Medulla oblongata (tissue), 1 donor: ENCODE measurements around the gene MROH2B.
A peak's percentile ranks its signal among the peaks of the same experiment; 100 is the strongest.

Experiments
- DNase-seq: peaks from one replicate; pipeline ENCODE4 v3.0.0-alpha.2; 2015; ENCODE audit errors: extremely low spot score

Gene MROH2B

GRCh38 chr5:41071242-41071641 lies at the start of gene MROH2B:
TSS of gene MROH2B (minus strand) at chr5:41071342. CDS start at chr5:41070852, 490 bp downstream.
- DNase-seq: no peak

- DNase-seq: no peak
Observed at GRCh38 chr5:41120600-41120999, 49.5 kb upstream of the MROH2B start.

- DNase-seq: no peak
Observed at GRCh38 chr5:41118177-41118576, 47.0 kb upstream of the MROH2B start.

- DNase-seq: peak; percentile 6
Observed at GRCh38 chr5:41115281-41115680, 44.1 kb upstream of the MROH2B start.

GRCh38 chr5:41112486-41113455 lies 41.6 kb upstream of the MROH2B start:
- no peak for DNase-seq

GRCh38 chr5:41109186-41109585 lies 38.0 kb upstream of the MROH2B start:
- no peak for DNase-seq

- no peak for DNase-seq
Observed at GRCh38 chr5:41102341-41102740, 31.2 kb upstream of the MROH2B start.

- no peak for DNase-seq
Observed at GRCh38 chr5:41097642-41098041, 26.5 kb upstream of the MROH2B start.

GRCh38 chr5:41095324-41096101 lies 24.4 kb upstream of the MROH2B start:
- DNase-seq: no peak

GRCh38 chr5:41094871-41095270 lies 23.7 kb upstream of the MROH2B start:
- DNase-seq: no peak

GRCh38 chr5:41093803-41094202 lies 22.7 kb upstream of the MROH2B start:
- no peak for DNase-seq

GRCh38 chr5:41087461-41087860 lies 16.3 kb upstream of the MROH2B start:
- no peak for DNase-seq

- DNase-seq: no peak
Observed at GRCh38 chr5:41083306-41083705, 12.2 kb upstream of the MROH2B start.

GRCh38 chr5:41071975-41072374 lies 833 bp upstream of the MROH2B start:
- DNase-seq: no peak

GRCh38 chr5:41067714-41068568 lies 3.2 kb downstream of the MROH2B start:
- no peak for DNase-seq

GRCh38 chr5:41065691-41066335 lies 5.3 kb downstream of the MROH2B start:
- DNase-seq: no peak

- DNase-seq: no peak
Observed at GRCh38 chr5:41057940-41058339, 13.2 kb downstream of the MROH2B start.

GRCh38 chr5:41057231-41057630 lies 13.9 kb downstream of the MROH2B start:
- no peak for DNase-seq

- DNase-seq: no peak
Observed at GRCh38 chr5:41048986-41049385, 22.2 kb downstream of the MROH2B start.

GRCh38 chr5:41043109-41043747 lies 27.9 kb downstream of the MROH2B start:
- no peak for DNase-seq

- DNase-seq: no peak
Observed at GRCh38 chr5:41032973-41033372, 38.2 kb downstream of the MROH2B start.
